CD14-positive monocyte (primary cell): ENCODE data around the gene GAP43. TPM values are rescaled to one million over a fixed set of nuclear protein-coding genes. Genes with fewer than 3 reads are reported as not detected.

Experiments used
- DNase-seq, 3 donors: peaks; one replicate each; pipeline ENCODE4 v3.0.0-alpha.2; 2011 to 2022
- H2AFZ ChIP-seq: 2 replicates; pipeline ENCODE4 v1.6.0; 2012; ENCODE audit warnings: mild to moderate bottlenecking, low read depth, low read length, inconsistent platforms; ENCODE audit not compliant: insufficient read depth, poor library complexity, severe bottlenecking
- H3K27ac ChIP-seq, 2 donors: 1 replicate in 1 of 2; 2 replicates in 1 of 2; pipeline ENCODE4 v1.5.1; 2012 to 2013; ENCODE audit warnings: low read length in 2 of 2, control low read depth in 1 of 2, inconsistent platforms in 1 of 2, low read depth in 1 of 2, mild to moderate bottlenecking in 1 of 2
- H3K27me3 ChIP-seq, 2 donors: one replicate each; pipeline versions ENCODE4 v1.6.0 to v1.6.1; 2011 to 2013; ENCODE audit warnings: low read length in 2 of 2; ENCODE audit not compliant: control insufficient read depth in 2 of 2, insufficient read depth in 2 of 2
- H3K36me3 ChIP-seq, 2 donors: replicated peaks in 1 of 2; 1 replicate in 1 of 2; 2 replicates in 1 of 2; pipeline versions ENCODE4 v1.5.1 to v1.6.1; 2012 to 2013; ENCODE audit warnings: low read length in 2 of 2, control low read depth in 1 of 2, inconsistent platforms in 1 of 2, mild to moderate bottlenecking in 1 of 2; ENCODE audit not compliant: insufficient read depth in 2 of 2, control insufficient read depth in 1 of 2
- H3K4me1 ChIP-seq, 2 donors: 1 replicate in 1 of 2; 2 replicates in 1 of 2; pipeline versions ENCODE4 v1.5.1 to v1.6.1; 2012 to 2013; ENCODE audit warnings: low read length in 2 of 2, control low read depth in 1 of 2, inconsistent platforms in 1 of 2, mild to moderate bottlenecking in 1 of 2, moderate library complexity in 1 of 2; ENCODE audit not compliant: insufficient read depth in 2 of 2, control insufficient read depth in 1 of 2
- H3K4me2 ChIP-seq: replicated peaks from 2 replicates; pipeline ENCODE3; 2012; ENCODE audit warnings: low read length, moderate library complexity, mild to moderate bottlenecking; ENCODE audit not compliant: poor library complexity, severe bottlenecking; ENCODE audit errors: extremely low read depth
- H3K4me3 ChIP-seq, 3 experiments: fragments of 200-600 bp in 1 of 3; sonication (generic) in 1 of 3; replicated peaks in 1 of 3; 1 replicate in 2 of 3; 2 replicates in 1 of 3; pipeline ENCODE4 v1.5.1; 2011 to 2013; ENCODE audit warnings: low read length in 3 of 3, mild to moderate bottlenecking in 3 of 3, control low read depth in 2 of 3, low read depth in 2 of 3, inconsistent platforms in 1 of 3, moderate library complexity in 1 of 3
- H3K79me2 ChIP-seq: 2 replicates; pipeline ENCODE4 v1.6.0; 2012; ENCODE audit warnings: mild to moderate bottlenecking, control low read depth, inconsistent platforms, low read length, moderate library complexity; ENCODE audit not compliant: insufficient read depth
- H3K9ac ChIP-seq: 2 replicates; pipeline ENCODE4 v1.6.0; 2017; ENCODE audit warnings: low read length, mild to moderate bottlenecking; ENCODE audit not compliant: insufficient read depth, poor library complexity, severe bottlenecking
- H3K9me3 ChIP-seq, 2 donors: replicated peaks in 1 of 2; 1 replicate in 1 of 2; 2 replicates in 1 of 2; pipeline versions ENCODE4 v1.5.1 to v1.6.1; 2012 to 2013; ENCODE audit warnings: low read length in 2 of 2, control low read depth in 1 of 2; ENCODE audit not compliant: control insufficient read depth in 1 of 2, insufficient read depth in 1 of 2
- H4K20me1 ChIP-seq: 2 replicates; pipeline ENCODE4 v1.6.0; 2012; ENCODE audit warnings: mild to moderate bottlenecking, low read length, control low read depth, moderate library complexity; ENCODE audit not compliant: insufficient read depth
- H3K27ac Mint-ChIP-seq, 7 donors: one replicate each; pipeline ENCODE4 v1.8.0; 2020; ENCODE audit warnings: mild to moderate bottlenecking in 7 of 7, mixed read lengths in 7 of 7, moderate library complexity in 6 of 7, inconsistent platforms in 2 of 7
- H3K27me3 Mint-ChIP-seq, 3 donors: one replicate each; pipeline ENCODE4 v1.8.0; 2021 to 2022; ENCODE audit warnings: low read depth in 3 of 3, mild to moderate bottlenecking in 3 of 3, mixed read lengths in 3 of 3, moderate library complexity in 3 of 3, inconsistent platforms in 1 of 3
- H3K36me3 Mint-ChIP-seq, 2 donors: one replicate each; pipeline ENCODE4 v1.8.0; 2020; ENCODE audit warnings: mixed read lengths in 2 of 2, inconsistent platforms in 1 of 2, mild to moderate bottlenecking in 1 of 2
- H3K4me1 Mint-ChIP-seq: one replicate; pipeline ENCODE4 v1.8.0; 2020; ENCODE audit warnings: mild to moderate bottlenecking, mixed read lengths
- H3K4me3 Mint-ChIP-seq, 2 donors: one replicate each; pipeline ENCODE4 v1.8.0; 2020; ENCODE audit warnings: mild to moderate bottlenecking in 2 of 2, mixed read lengths in 2 of 2, moderate library complexity in 1 of 2
- H3K9me3 Mint-ChIP-seq, 7 donors: one replicate each; pipeline ENCODE4 v1.8.0; 2020 to 2022; ENCODE audit warnings: mixed read lengths in 7 of 7, mild to moderate bottlenecking in 6 of 7, moderate library complexity in 6 of 7, inconsistent platforms in 2 of 7
- WGBS: methylation state at CpG from one replicate; pipeline ENCODE4 v1.1.5; 2013; ENCODE audit warnings: missing lambda C conversion rate; ENCODE audit not compliant: insufficient coverage; 5-methylcytosine and 5-hydroxymethylcytosine counted together
- intact Hi-C, 2 donors: fragments of 100-400 bp; cut with micrococcal nuclease; formaldehyde crosslinking; loops; one replicate each; pipeline versions ENCODE4 v1.15.0 to v1.15.1; 2023
- polyA plus RNA-seq, 3 donors: library from polyadenylated mRNA; depleted of rRNA in 1 of 3; unstranded in 2 of 3; stranded (reverse) in 1 of 3; fragments of 300-500 nt in 2 of 3; fragments of >200 nt in 1 of 3; fragmentation: Illumina TruSeq in 2 of 3; gene quantifications; 1 replicate in 2 of 3; 2 replicates in 1 of 3; pipeline ENCODE4 v1.2.3, GENCODE V29; 2012 to 2021
- TF ChIP-seq, protein P1 (sequence below): fragments of 200-600 bp; IDR thresholded peaks from one replicate; pipeline ENCODE4 v1.8.0; 2022; ENCODE audit warnings: antibody characterized with exemption, mild to moderate bottlenecking

Gene GAP43
- polyA plus RNA-seq, 3 donors = not detected

DNA sequence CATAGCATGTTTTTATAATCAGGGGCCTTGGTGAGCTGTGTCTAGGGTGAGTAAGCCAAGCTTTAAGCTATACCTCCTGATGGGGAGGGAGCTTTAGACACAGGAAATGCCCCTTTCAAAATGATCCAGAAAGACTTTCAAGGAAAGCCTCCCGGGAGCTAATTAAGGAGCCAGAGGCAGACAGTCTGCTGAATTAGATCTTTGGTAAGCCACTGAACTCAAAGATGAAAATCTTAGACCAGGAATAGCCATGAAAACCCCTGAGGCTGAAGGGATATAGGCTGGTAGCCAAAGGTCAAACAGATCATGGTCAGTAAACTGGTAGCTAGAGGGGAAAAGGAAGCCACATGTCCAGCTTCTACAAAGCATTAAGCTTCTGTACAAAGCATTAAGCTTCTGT, 42.7 kb upstream of the GAP43 start:
- Histone ChIP-seq H2AFZ (no peak overlapping the region), H4K20me1 (no peaks in the 10 kb centered on the region), H3K36me3 (no peaks in the 10 kb centered on the region), H3K79me2 (no peaks in the 10 kb centered on the region), H3K4me1 (no peaks in the 10 kb centered on the region), H3K27ac (no peak overlapping the region), H3K27me3 (no peaks in the 10 kb centered on the region), H3K4me2 (no peak overlapping the region), H3K4me3 (no peak overlapping the region), H3K9ac (no peak overlapping the region), H3K9me3 (no peaks in the 10 kb centered on the region)
- TF ChIP-seq, protein P1, sequence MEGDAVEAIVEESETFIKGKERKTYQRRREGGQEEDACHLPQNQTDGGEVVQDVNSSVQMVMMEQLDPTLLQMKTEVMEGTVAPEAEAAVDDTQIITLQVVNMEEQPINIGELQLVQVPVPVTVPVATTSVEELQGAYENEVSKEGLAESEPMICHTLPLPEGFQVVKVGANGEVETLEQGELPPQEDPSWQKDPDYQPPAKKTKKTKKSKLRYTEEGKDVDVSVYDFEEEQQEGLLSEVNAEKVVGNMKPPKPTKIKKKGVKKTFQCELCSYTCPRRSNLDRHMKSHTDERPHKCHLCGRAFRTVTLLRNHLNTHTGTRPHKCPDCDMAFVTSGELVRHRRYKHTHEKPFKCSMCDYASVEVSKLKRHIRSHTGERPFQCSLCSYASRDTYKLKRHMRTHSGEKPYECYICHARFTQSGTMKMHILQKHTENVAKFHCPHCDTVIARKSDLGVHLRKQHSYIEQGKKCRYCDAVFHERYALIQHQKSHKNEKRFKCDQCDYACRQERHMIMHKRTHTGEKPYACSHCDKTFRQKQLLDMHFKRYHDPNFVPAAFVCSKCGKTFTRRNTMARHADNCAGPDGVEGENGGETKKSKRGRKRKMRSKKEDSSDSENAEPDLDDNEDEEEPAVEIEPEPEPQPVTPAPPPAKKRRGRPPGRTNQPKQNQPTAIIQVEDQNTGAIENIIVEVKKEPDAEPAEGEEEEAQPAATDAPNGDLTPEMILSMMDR = no peak
- WGBS = 80% methylated on average over 1 of the region's 1 CpG
- H3K4me3 Mint-ChIP-seq = no peak overlapping the region
- no peaks in the 10 kb centered on the region for H3K4me1 Mint-ChIP-seq
- intact Hi-C loops = no loop called here
- no peaks in the 10 kb centered on the region for H3K36me3 Mint-ChIP-seq
- H3K9me3 Mint-ChIP-seq = peaks cover 0 to 2% (median 0%) of the 10 kb centered on the region in 7 donors
- peaks cover 0 to 4% (median 0%) of the 10 kb centered on the region in 3 donors for H3K27me3 Mint-ChIP-seq
- H3K27ac Mint-ChIP-seq = no peak overlapping the region
- no peak for DNase-seq

DNA sequence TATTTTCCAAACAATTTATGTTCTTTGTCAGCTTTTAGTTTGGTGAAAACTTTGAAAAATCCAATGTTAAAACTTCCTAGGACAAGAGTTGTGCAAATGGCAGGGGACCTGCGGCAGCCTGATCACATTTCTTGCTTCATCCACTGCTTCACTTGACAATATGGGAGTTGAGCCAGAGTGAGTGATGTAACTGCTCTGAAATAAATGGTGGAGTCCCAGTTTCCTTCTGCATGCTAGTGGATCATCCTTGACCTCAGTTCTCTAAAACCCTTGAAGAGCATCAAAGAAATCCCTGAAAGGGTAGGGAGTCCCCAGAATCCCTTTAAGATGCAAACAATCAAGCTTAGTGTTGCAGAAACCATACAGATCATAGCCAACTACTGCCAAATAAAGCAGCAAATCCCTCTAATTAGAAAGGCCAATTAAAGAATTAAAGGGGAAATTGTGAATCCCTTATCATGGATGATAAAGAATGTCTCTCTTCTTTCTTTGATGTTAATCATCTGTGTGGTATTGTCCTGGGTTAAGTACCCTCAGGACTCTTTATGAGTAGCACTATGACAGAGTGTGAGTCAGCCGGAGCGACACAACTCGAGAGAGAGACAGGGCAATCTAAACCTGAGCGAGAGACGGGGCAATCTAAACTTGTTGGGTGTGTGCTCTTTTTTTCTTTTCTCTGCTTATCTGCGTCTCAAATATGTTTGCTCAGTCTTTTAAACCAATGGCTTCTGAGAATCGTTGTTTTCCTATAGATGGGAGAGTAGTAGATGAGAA, 41.8 kb upstream of the GAP43 start:
- Histone ChIP-seq H3K27me3 (no peaks in the 10 kb centered on the region), H3K79me2 (no peaks in the 10 kb centered on the region), H3K9ac (no peak overlapping the region), H3K27ac (no peak overlapping the region), H3K36me3 (no peaks in the 10 kb centered on the region), H2AFZ (no peak overlapping the region), H3K4me3 (no peak overlapping the region), H3K4me2 (no peak overlapping the region), H3K9me3 (no peaks in the 10 kb centered on the region), H3K4me1 (no peaks in the 10 kb centered on the region), H4K20me1 (no peaks in the 10 kb centered on the region)
- peaks cover 0 to 4% (median 0%) of the 10 kb centered on the region in 3 donors for H3K27me3 Mint-ChIP-seq
- H3K27ac Mint-ChIP-seq = no peak overlapping the region
- no peaks in the 10 kb centered on the region for H3K36me3 Mint-ChIP-seq
- no peaks in the 10 kb centered on the region for H3K4me1 Mint-ChIP-seq
- TF ChIP-seq, protein P1 = no peak
- no peak overlapping the region for H3K4me3 Mint-ChIP-seq
- DNase-seq = no peak
- WGBS = 84% methylated on average over 5 of the region's 8 CpGs
- intact Hi-C loops = no loop called here
- peaks cover 0 to 2% (median 0%) of the 10 kb centered on the region in 7 donors for H3K9me3 Mint-ChIP-seq
